GM12891 (cell line): ENCODE measurements around the gene ZNF501.

ENCODE experiments used
- POLR2A ChIP-seq: IDR thresholded peaks from 2 replicates; pipeline ENCODE4 v1.6.1; 2011; ENCODE audit warnings: low read depth, low read length, control low read depth
- POLR2AphosphoS5 ChIP-seq: IDR thresholded peaks from 2 replicates; pipeline ENCODE4 v1.6.1; 2011; ENCODE audit warnings: low read depth, low read length, control low read depth
- SPI1 ChIP-seq: IDR thresholded peaks from 2 replicates; pipeline ENCODE4 v1.6.1; 2011; ENCODE audit warnings: low read depth, low read length, control low read depth
- TAF1 ChIP-seq: IDR thresholded peaks from 2 replicates; pipeline ENCODE4 v1.6.1; 2011; ENCODE audit warnings: low read depth, low read length, control low read depth

GRCh38 chr3:44734646-44735168, 5.3 kb downstream of the ZNF501 start:
- no peak for TF ChIP-seq POLR2AphosphoS5
- TF ChIP-seq TAF1, result no peak
- TF ChIP-seq POLR2A, result no peak
- TF ChIP-seq SPI1, result no peak
